ENCODE data around the gene DTX4. TPM values are rescaled to one million over a fixed set of nuclear protein-coding genes. Genes with fewer than 3 reads are reported as not detected.

DTX4 gene
- total RNA-seq, 4 donors from 2014 or later: 8.3 to 11.5 (median 8.9) TPM

DNA sequence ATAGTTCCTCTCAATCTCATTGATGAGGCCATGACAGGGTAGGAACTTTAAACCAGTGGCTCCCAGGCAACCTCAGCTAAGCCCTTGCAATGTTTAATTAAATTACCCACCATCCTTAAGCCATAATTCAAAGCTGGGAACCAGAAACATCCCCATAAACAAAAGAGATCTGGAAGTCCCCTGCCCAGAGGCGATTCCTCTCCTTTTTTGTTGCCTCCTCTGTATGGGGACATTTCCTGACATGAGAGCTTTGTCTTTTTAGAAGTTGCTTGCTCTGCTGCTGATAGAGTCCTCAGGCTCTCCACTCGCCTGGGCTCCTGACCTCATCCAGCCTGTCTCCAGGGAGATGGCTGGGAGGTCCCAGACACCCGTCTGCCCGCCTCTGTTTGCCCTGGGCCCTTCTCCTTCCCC is 3.2 kb downstream of the DTX4 start:
- DNase-seq (ENCODE audit: low spot score in 2 of 2): no peak
- Histone ChIP-seq H3K36me3 (no peaks in the 10 kb centered on the region), H3K9me3 (no peaks in the 10 kb centered on the region), H3K27me3 (no peaks in the 10 kb centered on the region), H3K27ac (no peak overlapping the region), H3K4me3 (no peak overlapping the region), H3K4me1 (peaks cover 23% of the 10 kb centered on the region)
- TF ChIP-seq POLR2A (IDR thresholded peaks at IDR 0.05) (no peak), POLR2AphosphoS5 (IDR thresholded peaks at IDR 0.05) (no peak), EP300 (IDR thresholded peaks at IDR 0.05) (no peak)
- TF ChIP-seq, protein P1, sequence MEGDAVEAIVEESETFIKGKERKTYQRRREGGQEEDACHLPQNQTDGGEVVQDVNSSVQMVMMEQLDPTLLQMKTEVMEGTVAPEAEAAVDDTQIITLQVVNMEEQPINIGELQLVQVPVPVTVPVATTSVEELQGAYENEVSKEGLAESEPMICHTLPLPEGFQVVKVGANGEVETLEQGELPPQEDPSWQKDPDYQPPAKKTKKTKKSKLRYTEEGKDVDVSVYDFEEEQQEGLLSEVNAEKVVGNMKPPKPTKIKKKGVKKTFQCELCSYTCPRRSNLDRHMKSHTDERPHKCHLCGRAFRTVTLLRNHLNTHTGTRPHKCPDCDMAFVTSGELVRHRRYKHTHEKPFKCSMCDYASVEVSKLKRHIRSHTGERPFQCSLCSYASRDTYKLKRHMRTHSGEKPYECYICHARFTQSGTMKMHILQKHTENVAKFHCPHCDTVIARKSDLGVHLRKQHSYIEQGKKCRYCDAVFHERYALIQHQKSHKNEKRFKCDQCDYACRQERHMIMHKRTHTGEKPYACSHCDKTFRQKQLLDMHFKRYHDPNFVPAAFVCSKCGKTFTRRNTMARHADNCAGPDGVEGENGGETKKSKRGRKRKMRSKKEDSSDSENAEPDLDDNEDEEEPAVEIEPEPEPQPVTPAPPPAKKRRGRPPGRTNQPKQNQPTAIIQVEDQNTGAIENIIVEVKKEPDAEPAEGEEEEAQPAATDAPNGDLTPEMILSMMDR (IDR thresholded peaks at IDR 0.05): no peak
- WGBS: 51% methylated on average over 4 of the region's 4 CpGs

DNA sequence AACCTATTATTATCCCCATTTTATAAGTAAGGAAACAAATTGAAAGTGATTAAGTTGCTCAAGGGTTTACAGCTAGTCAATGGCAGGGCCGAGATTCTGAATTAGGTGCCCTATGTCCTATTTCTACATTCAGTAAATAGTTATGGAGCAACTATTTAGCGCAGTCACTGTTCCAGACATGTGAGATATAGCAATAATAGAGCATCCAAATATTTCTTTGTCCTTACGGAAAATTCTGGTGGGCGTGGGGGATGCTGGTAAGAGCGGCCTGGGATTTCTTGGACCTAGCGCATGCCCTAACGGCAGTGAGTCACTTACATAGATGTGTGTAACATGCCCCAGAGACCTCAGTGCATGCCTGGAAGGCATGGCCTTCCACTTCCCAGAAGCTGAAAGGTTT is 4.4 kb downstream of the DTX4 start:
- Histone ChIP-seq H3K36me3 (no peaks in the 10 kb centered on the region), H3K4me1 (peaks cover 23% of the 10 kb centered on the region), H3K9me3 (no peaks in the 10 kb centered on the region), H3K27me3 (no peaks in the 10 kb centered on the region), H3K27ac (no peak overlapping the region), H3K4me3 (no peak overlapping the region)
- WGBS: 95% methylated on average over 7 of the region's 7 CpGs
- TF ChIP-seq, protein P1 (IDR thresholded peaks at IDR 0.05): no peak
- no peak for TF ChIP-seq POLR2AphosphoS5 (IDR thresholded peaks at IDR 0.05)
- TF ChIP-seq EP300 (IDR thresholded peaks at IDR 0.05): no peak
- DNase-seq (ENCODE audit: low spot score in 2 of 2): no peak

DNA sequence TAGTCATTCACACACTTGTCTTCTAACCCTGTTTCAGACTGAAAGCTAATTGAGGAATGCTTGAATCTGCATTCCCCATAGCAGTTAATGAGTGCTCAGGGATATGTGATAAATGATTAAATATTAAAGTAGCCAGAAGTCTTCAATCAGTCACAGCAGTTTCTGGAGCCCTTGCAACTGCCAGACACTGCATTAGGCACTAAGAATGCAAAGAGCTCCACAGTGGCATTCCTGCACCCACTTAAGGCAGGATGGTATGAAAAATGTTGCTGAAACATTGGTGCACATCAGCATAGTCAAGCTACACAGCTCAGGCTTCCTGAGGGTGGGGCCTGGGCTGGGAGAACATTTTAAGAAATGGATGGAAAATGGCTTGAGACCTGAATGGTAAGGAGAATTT is 6.5 kb downstream of the DTX4 start:
- no peak for DNase-seq (ENCODE audit: low spot score in 2 of 2)
- H3K36me3 ChIP-seq: peaks cover 7% of the 10 kb centered on the region
- TF ChIP-seq POLR2A (IDR thresholded peaks at IDR 0.05) (no peak), POLR2AphosphoS5 (IDR thresholded peaks at IDR 0.05) (no peak), EP300 (IDR thresholded peaks at IDR 0.05) (no peak)
- TF ChIP-seq, protein P1 (IDR thresholded peaks at IDR 0.05): no peak
- no peaks in the 10 kb centered on the region for H3K9me3 ChIP-seq
- no peak overlapping the region for H3K27ac ChIP-seq
- H3K4me3 ChIP-seq: no peak overlapping the region
- no peaks in the 10 kb centered on the region for H3K27me3 ChIP-seq
- H3K4me1 ChIP-seq: peaks cover 8% of the 10 kb centered on the region

DNA sequence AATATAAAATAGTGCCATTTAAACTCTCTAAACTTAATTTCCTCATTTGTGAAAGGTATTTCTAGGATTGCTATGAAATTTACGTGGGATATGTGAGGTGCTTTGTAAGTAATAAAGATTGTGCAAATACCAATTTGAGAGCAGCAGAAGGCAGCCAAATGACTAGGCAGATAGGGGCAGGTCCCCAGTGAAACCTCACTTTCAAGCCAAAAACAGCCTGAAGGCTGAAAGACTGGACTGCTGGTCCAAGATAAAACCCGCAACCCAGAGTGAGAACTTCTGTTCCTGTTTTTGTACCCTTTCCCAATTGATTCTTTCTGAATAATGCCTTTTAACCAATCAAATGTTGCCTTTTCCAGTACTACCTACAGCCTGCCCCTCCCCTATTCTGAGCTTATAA is 7.2 kb downstream of the DTX4 start:
- TF ChIP-seq, protein P1 (IDR thresholded peaks at IDR 0.05): no peak
- TF ChIP-seq POLR2A (IDR thresholded peaks at IDR 0.05): no peak
- no peak for TF ChIP-seq POLR2AphosphoS5 (IDR thresholded peaks at IDR 0.05)
- no peak for TF ChIP-seq EP300 (IDR thresholded peaks at IDR 0.05)
- no peak for DNase-seq (ENCODE audit: low spot score in 2 of 2)
- no peak overlapping the region for H3K4me3 ChIP-seq
- no peaks in the 10 kb centered on the region for H3K27me3 ChIP-seq
- 83% methylated on average over 2 of the region's 2 CpGs for WGBS
- no peak overlapping the region for H3K27ac ChIP-seq
- H3K4me1 ChIP-seq: peaks cover 8% of the 10 kb centered on the region
- peaks cover 7% of the 10 kb centered on the region for H3K36me3 ChIP-seq
- H3K9me3 ChIP-seq: no peaks in the 10 kb centered on the region

DNA sequence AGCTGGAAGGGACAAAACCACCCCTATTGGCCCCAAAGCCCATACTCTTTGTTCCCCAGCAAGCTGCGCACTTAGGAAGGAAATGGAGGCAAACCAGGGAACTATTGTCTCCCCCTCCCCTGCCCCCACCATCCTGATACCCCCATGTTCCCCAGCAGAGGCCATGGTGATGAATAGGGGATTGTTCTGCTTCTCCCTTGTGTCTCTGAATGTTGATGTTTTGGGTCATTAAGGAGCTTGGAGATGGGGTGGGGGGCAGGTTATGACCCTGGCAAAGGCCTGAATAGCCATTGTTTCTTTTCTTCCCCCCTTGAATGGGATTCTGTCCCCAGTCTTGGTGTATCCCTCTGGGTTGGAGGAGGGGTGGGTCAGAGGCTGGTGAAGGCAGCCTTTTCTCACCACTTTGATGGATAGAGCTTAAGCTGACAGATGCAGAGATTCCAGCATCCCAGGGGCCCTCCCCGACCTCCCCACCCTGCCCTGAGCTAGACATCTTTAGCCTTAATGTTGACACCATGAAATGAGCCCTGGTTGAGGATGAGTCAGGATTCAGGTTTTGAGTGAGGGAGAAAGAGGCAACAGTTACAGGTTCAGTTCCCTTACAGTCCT is 8.3 kb downstream of the DTX4 start:
- TF ChIP-seq POLR2AphosphoS5 (IDR thresholded peaks at IDR 0.05) (no peak), POLR2A (IDR thresholded peaks at IDR 0.05) (no peak), EP300 (IDR thresholded peaks at IDR 0.05) (no peak)
- TF ChIP-seq, protein P1 (IDR thresholded peaks at IDR 0.05): no peak
- 83% methylated on average over 2 of the region's 2 CpGs for WGBS
- peaks cover 12% of the 10 kb centered on the region for H3K4me1 ChIP-seq
- peaks cover 7% of the 10 kb centered on the region for H3K36me3 ChIP-seq
- H3K27ac ChIP-seq: no peak overlapping the region
- no peak for DNase-seq (ENCODE audit: low spot score in 2 of 2)
- no peaks in the 10 kb centered on the region for H3K9me3 ChIP-seq
- H3K27me3 ChIP-seq: no peaks in the 10 kb centered on the region
- no peak overlapping the region for H3K4me3 ChIP-seq
